Uterus (tissue), 4 donors: ENCODE data around the gene ATP9B. TPM values are rescaled to one million over a fixed set of nuclear protein-coding genes. Genes with fewer than 3 reads are reported as not detected.

ENCODE experiments used
- DNase-seq, 2 donors: peaks; one replicate each; pipeline ENCODE4 v3.0.0-alpha.2; 2019 to 2020
- H3K27ac ChIP-seq, 2 donors: fragments of 200-600 bp; sonication (generic); 1 replicate in 1 of 2; 2 replicates in 1 of 2; pipeline ENCODE4 v1.5.1; 2016 to 2018
- H3K27me3 ChIP-seq, 2 donors: fragments of 200-600 bp; sonication (generic); one replicate each; pipeline ENCODE4 v1.5.1; 2018 to 2019; ENCODE audit warnings: control low read depth in 1 of 2
- H3K36me3 ChIP-seq, 2 donors: fragments of 200-600 bp; sonication (generic); one replicate each; pipeline ENCODE4 v1.5.1; 2019; ENCODE audit warnings: control low read depth in 1 of 2
- H3K4me1 ChIP-seq, 2 donors: fragments of 200-600 bp; sonication (generic); one replicate each; pipeline ENCODE4 v1.5.1; 2018 to 2019; ENCODE audit warnings: control low read depth in 1 of 2
- H3K4me3 ChIP-seq, 2 donors: fragments of 200-600 bp; sonication (generic); 1 replicate in 1 of 2; 2 replicates in 1 of 2; pipeline ENCODE4 v1.5.1; 2018 to 2019; ENCODE audit warnings: mild to moderate bottlenecking in 1 of 2
- H3K9me3 ChIP-seq, 2 donors: fragments of 200-600 bp; sonication (generic); one replicate each; pipeline ENCODE4 v1.5.1; 2019; ENCODE audit warnings: control low read depth in 1 of 2
- CTCF ChIP-seq, 4 experiments: fragments of 200-600 bp in 2 of 4; fragments of 450-650 bp in 2 of 4; sonication (generic) in 2 of 4; IDR thresholded peaks; one replicate each; pipeline ENCODE4 v1.5.1; 2016 to 2019; ENCODE audit warnings: antibody characterized with exemption in 4 of 4, mild to moderate bottlenecking in 2 of 4, moderate library complexity in 1 of 4
- POLR2A ChIP-seq, 2 donors: fragments of 450-650 bp; IDR thresholded peaks; one replicate each; pipeline ENCODE4 v1.6.1; 2016; ENCODE audit warnings: antibody characterized with exemption in 2 of 2, mild to moderate bottlenecking in 1 of 2, moderate library complexity in 1 of 2
- intact Hi-C: fragments of 100-400 bp; cut with DNase I; formaldehyde crosslinking; loops from one replicate; pipeline ENCODE4 v1.15.1; 2023; ENCODE audit warnings: low total_unique reads
- total RNA-seq, 4 donors: library from RNA; depleted of rRNA in 3 of 4; stranded (reverse); fragments of >200 nt in 3 of 4; gene quantifications; one replicate each; pipeline versions ENCODE4 v1.1.0 to v1.2.4, GENCODE V29; 2014 to 2023
- donor health status: DM: yes; HTN: yes; CAD: no.

ATP9B gene
- total RNA-seq, 4 donors from 2014 or later = 18.2 to 111 (median 70.3) TPM

GRCh38 chr18:79411614-79412526 lies 342.7 kb downstream of the ATP9B start:
- no peak for DNase-seq
- H3K27me3 ChIP-seq = no peaks in the 10 kb centered on the region
- no peaks in the 10 kb centered on the region for H3K36me3 ChIP-seq
- no peaks in the 10 kb centered on the region for H3K9me3 ChIP-seq
- H3K4me1 ChIP-seq = no peaks in the 10 kb centered on the region
- H3K4me3 ChIP-seq = no peak overlapping the region
- TF ChIP-seq POLR2A (IDR thresholded peaks at IDR 0.05) = no peak
- TF ChIP-seq CTCF (IDR thresholded peaks at IDR 0.05) = no peak
- intact Hi-C loops = no loop called here
- no peak overlapping the region for H3K27ac ChIP-seq

- Histone ChIP-seq H3K4me1 (no peaks in the 10 kb centered on the region), H3K9me3 (no peaks in the 10 kb centered on the region), H3K4me3 (no peak overlapping the region), H3K27ac (no peak overlapping the region), H3K36me3 (no peaks in the 10 kb centered on the region), H3K27me3 (no peaks in the 10 kb centered on the region)
- no peak for TF ChIP-seq CTCF (IDR thresholded peaks at IDR 0.05)
- TF ChIP-seq POLR2A (IDR thresholded peaks at IDR 0.05) = no peak
- intact Hi-C loops = no loop called here
- no peak for DNase-seq
Observed at GRCh38 chr18:79413025-79413424, 343.8 kb downstream of the ATP9B start.

GRCh38 chr18:79413426-79413825 lies 344.2 kb downstream of the ATP9B start:
- Histone ChIP-seq H3K4me3 (no peak overlapping the region), H3K9me3 (no peaks in the 10 kb centered on the region), H3K36me3 (no peaks in the 10 kb centered on the region), H3K4me1 (no peaks in the 10 kb centered on the region), H3K27me3 (no peaks in the 10 kb centered on the region), H3K27ac (no peak overlapping the region)
- intact Hi-C loops = no loop called here
- no peak for TF ChIP-seq CTCF (IDR thresholded peaks at IDR 0.05)
- no peak for TF ChIP-seq POLR2A (IDR thresholded peaks at IDR 0.05)
- DNase-seq = no peak

GRCh38 chr18:79413901-79414300 lies 344.7 kb downstream of the ATP9B start:
- no peaks in the 10 kb centered on the region for H3K4me1 ChIP-seq
- no peak for TF ChIP-seq CTCF (IDR thresholded peaks at IDR 0.05)
- no peak for TF ChIP-seq POLR2A (IDR thresholded peaks at IDR 0.05)
- no peaks in the 10 kb centered on the region for H3K27me3 ChIP-seq
- no peaks in the 10 kb centered on the region for H3K9me3 ChIP-seq
- H3K4me3 ChIP-seq = no peak overlapping the region
- H3K27ac ChIP-seq = no peak overlapping the region
- intact Hi-C loops = no loop called here
- H3K36me3 ChIP-seq = no peaks in the 10 kb centered on the region
- DNase-seq = no peak

GRCh38 chr18:79416022-79416676 lies 347.0 kb downstream of the ATP9B start:
- no peak for DNase-seq
- no peak for TF ChIP-seq POLR2A (IDR thresholded peaks at IDR 0.05)
- TF ChIP-seq CTCF (IDR thresholded peaks at IDR 0.05) = no peak
- H3K36me3 ChIP-seq = no peaks in the 10 kb centered on the region
- H3K9me3 ChIP-seq = no peaks in the 10 kb centered on the region
- H3K4me1 ChIP-seq = no peaks in the 10 kb centered on the region
- intact Hi-C loops = no loop called here
- H3K27ac ChIP-seq = no peak overlapping the region
- H3K4me3 ChIP-seq = no peak overlapping the region
- no peaks in the 10 kb centered on the region for H3K27me3 ChIP-seq
